HG03354 (cell line): ENCODE results near the gene VANGL1.

Experiments used
- ATAC-seq: cut with Tn5 transposase; IDR thresholded peaks from one replicate; pipeline ENCODE4 v1.9.1; 2021; ENCODE audit warnings: mild to moderate bottlenecking; ENCODE audit not compliant: unreplicated experiment, poor library complexity, severe bottlenecking

VANGL1 gene

GRCh38 chr1:115661157-115661556 is 19.4 kb downstream of the VANGL1 start:
- no peak for ATAC-seq

GRCh38 chr1:115665319-115666096 is 23.7 kb downstream of the VANGL1 start:
- ATAC-seq = no peak

GRCh38 chr1:115666206-115666605 is 24.4 kb downstream of the VANGL1 start:
- ATAC-seq = no peak

- no peak for ATAC-seq
These were observed 24.9 kb downstream of the VANGL1 start for GRCh38 chr1:115666702-115667101.

- no peak for ATAC-seq
These were observed 26.8 kb downstream of the VANGL1 start for GRCh38 chr1:115668579-115668978.

GRCh38 chr1:115669002-115669673 is 27.4 kb downstream of the VANGL1 start:
- ATAC-seq = no peak

GRCh38 chr1:115669886-115670285 is 28.1 kb downstream of the VANGL1 start:
- no peak for ATAC-seq

GRCh38 chr1:115670476-115671175 is 28.9 kb downstream of the VANGL1 start:
- no peak for ATAC-seq

- ATAC-seq = no peak
These were observed 29.6 kb downstream of the VANGL1 start for GRCh38 chr1:115671176-115671934.

GRCh38 chr1:115672224-115673009 is 30.6 kb downstream of the VANGL1 start:
- no peak for ATAC-seq

- peak; percentile 32 for ATAC-seq
These were observed 34.9 kb downstream of the VANGL1 start for GRCh38 chr1:115676498-115677181.

GRCh38 chr1:115677182-115677555 is 35.4 kb downstream of the VANGL1 start:
- peak; percentile 80 for ATAC-seq

- no peak for ATAC-seq
These were observed 35.8 kb downstream of the VANGL1 start for GRCh38 chr1:115677565-115677964.

GRCh38 chr1:115678141-115678540 is 36.4 kb downstream of the VANGL1 start:
- no peak for ATAC-seq

- ATAC-seq = no peak
These were observed 37.4 kb downstream of the VANGL1 start for GRCh38 chr1:115679141-115679611.

GRCh38 chr1:115680730-115681111 is 39.0 kb downstream of the VANGL1 start:
- ATAC-seq = no peak

- ATAC-seq = no peak
These were observed 41.0 kb downstream of the VANGL1 start for GRCh38 chr1:115682792-115683191.

GRCh38 chr1:115685029-115685705 is 43.4 kb downstream of the VANGL1 start:
- no peak for ATAC-seq
